Measurements from ENCODE around the gene JAG1. TPM values are rescaled to one million over a fixed set of nuclear protein-coding genes. Genes with fewer than 3 reads are reported as not detected.
A peak's percentile ranks its signal among the peaks of the same experiment; 100 is the strongest.

JAG1 gene
- total RNA-seq, 2 donors from 2014 or later, result 30.9 to 32.8 TPM

- Histone ChIP-seq H3K27me3 (no peaks in the 10 kb centered on the region), H3K36me3 (no peaks in the 10 kb centered on the region), H3K9me3 (no peaks in the 10 kb centered on the region), H3K4me3 (no peak overlapping the region), H3K4me1 (no peaks in the 10 kb centered on the region), H3K27ac (no peak overlapping the region)
- TF ChIP-seq CTCF (IDR thresholded peaks at IDR 0.05), result no peak
- no peak for DNase-seq (ENCODE audit: low spot score)
Observed at GRCh38 chr20:10597637-10598036, 76.2 kb downstream of the JAG1 start.

- TF ChIP-seq CTCF (IDR thresholded peaks at IDR 0.05), result no peak
- H3K4me3 ChIP-seq, result no peak overlapping the region
- H3K36me3 ChIP-seq, result no peaks in the 10 kb centered on the region
- H3K27me3 ChIP-seq, result no peaks in the 10 kb centered on the region
- H3K4me1 ChIP-seq, result peaks cover 0 to 5% of the 10 kb centered on the region in 2 donors
- H3K9me3 ChIP-seq, result no peaks in the 10 kb centered on the region
- no peak overlapping the region for H3K27ac ChIP-seq
- DNase-seq (ENCODE audit: low spot score), result no peak
Observed at GRCh38 chr20:10596710-10597121, 77.1 kb downstream of the JAG1 start.

- no peak overlapping the region for H3K4me3 ChIP-seq
- TF ChIP-seq CTCF (IDR thresholded peaks at IDR 0.05), result no peak
- H3K9me3 ChIP-seq, result no peaks in the 10 kb centered on the region
- no peaks in the 10 kb centered on the region for H3K36me3 ChIP-seq
- H3K27me3 ChIP-seq, result no peaks in the 10 kb centered on the region
- H3K4me1 ChIP-seq, result peaks cover 0 to 12% of the 10 kb centered on the region in 2 donors
- no peak overlapping the region for H3K27ac ChIP-seq
- no peak for DNase-seq (ENCODE audit: low spot score)
Observed at GRCh38 chr20:10595985-10596384, 77.8 kb downstream of the JAG1 start.

GRCh38 chr20:10595266-10595665 lies 78.5 kb downstream of the JAG1 start:
- no peak for TF ChIP-seq CTCF (IDR thresholded peaks at IDR 0.05)

GRCh38 chr20:10594296-10594868 lies 79.4 kb downstream of the JAG1 start:
- DNase-seq (ENCODE audit: low spot score), result no peak

More at GRCh38 chr20:10595266-10595665, 78.5 kb downstream of the JAG1 start:
- no peak overlapping the region for H3K4me3 ChIP-seq
- H3K27me3 ChIP-seq, result no peaks in the 10 kb centered on the region
- H3K27ac ChIP-seq, result no peak overlapping the region
- H3K4me1 ChIP-seq, result peaks cover 0 to 14% of the 10 kb centered on the region in 2 donors
- no peak for DNase-seq (ENCODE audit: low spot score)
- H3K36me3 ChIP-seq, result no peaks in the 10 kb centered on the region
- no peaks in the 10 kb centered on the region for H3K9me3 ChIP-seq

More at GRCh38 chr20:10594296-10594868, 79.4 kb downstream of the JAG1 start:
- Histone ChIP-seq H3K9me3 (no peaks in the 10 kb centered on the region), H3K27ac (peak overlapping the region in 1 of 2 donors; percentile 34), H3K27me3 (no peaks in the 10 kb centered on the region), H3K4me3 (no peak overlapping the region), H3K36me3 (no peaks in the 10 kb centered on the region), H3K4me1 (peaks cover 0 to 14% of the 10 kb centered on the region in 2 donors)
- no peak for TF ChIP-seq CTCF (IDR thresholded peaks at IDR 0.05)

Data from right atrium auricular region (tissue), 2 donors.